ENCODE results near the gene LHFPL6.

GRCh38 chr13:39605677-39606320 lies 2.8 kb upstream of the LHFPL6 start:
- TF ChIP-seq CTCF (IDR thresholded peaks at IDR 0.05; ENCODE audit: insufficient read depth, low read depth, low read length): no peak
- no peak for TF ChIP-seq EZH2 (IDR thresholded peaks at IDR 0.05; ENCODE audit: insufficient read depth, low read length)

All from astrocyte (in vitro differentiated cells and primary cell).